Measurements from ENCODE around the gene MMD2.
"Not testable (repeated sequence)": the region's sequence is repeated elsewhere in the genome, so short reads cannot be mapped to it uniquely, and the experiment has no call there.

MMD2 gene

GRCh38 chr7:4893929-4894475 is 65.0 kb downstream of the MMD2 start:
- no peaks in the 10 kb centered on the region for H3K9me3 ChIP-seq (ENCODE audit: control insufficient read depth, insufficient read depth, low read length)
- H3K27ac ChIP-seq (ENCODE audit: low read depth, low read length), result no peak overlapping the region
- no peaks in the 10 kb centered on the region for H4K20me1 ChIP-seq (ENCODE audit: control insufficient read depth, insufficient read depth, low read depth, low read length)
- no peaks in the 10 kb centered on the region for H3F3A ChIP-seq (ENCODE audit: control insufficient read depth, insufficient read depth)
- TF ChIP-seq EZH2phosphoT487 (IDR thresholded peaks at IDR 0.05; ENCODE audit: borderline replicate concordance, low read length), result no peak
- no peak for TF ChIP-seq CTCF (IDR thresholded peaks at IDR 0.05; ENCODE audit: low read depth, low read length, poor library complexity, severe bottlenecking)
- H3K4me3 ChIP-seq (ENCODE audit: low read length), result no peak overlapping the region
- no peaks in the 10 kb centered on the region for H3K36me3 ChIP-seq (ENCODE audit: control insufficient read depth, low read length)
- no peaks in the 10 kb centered on the region for H3K79me2 ChIP-seq (ENCODE audit: control insufficient read depth, low read length)
- no peaks in the 10 kb centered on the region for H3K9me2 ChIP-seq (replicated peaks; ENCODE audit: control insufficient read depth, low read length)
- no peaks in the 10 kb centered on the region for H3K4me1 ChIP-seq (ENCODE audit: control insufficient read depth, low read length)
- no peak overlapping the region for H3K4me2 ChIP-seq (ENCODE audit: low read length)
- no peaks in the 10 kb centered on the region for H3K27me3 ChIP-seq (ENCODE audit: control insufficient read depth, low read length)

GRCh38 chr7:4893188-4893587 is 65.8 kb downstream of the MMD2 start:
- H3K27me3 ChIP-seq (ENCODE audit: control insufficient read depth, low read length); H3K4me1 ChIP-seq (ENCODE audit: control insufficient read depth, low read length); H3K36me3 ChIP-seq (ENCODE audit: control insufficient read depth, low read length); H3K4me2 ChIP-seq (ENCODE audit: low read length); H3K79me2 ChIP-seq (ENCODE audit: control insufficient read depth, low read length); H4K20me1 ChIP-seq (ENCODE audit: control insufficient read depth, insufficient read depth, low read depth, low read length); H3K9me2 ChIP-seq (replicated peaks; ENCODE audit: control insufficient read depth, low read length); H3K9me3 ChIP-seq (ENCODE audit: control insufficient read depth, insufficient read depth, low read length); H3K27ac ChIP-seq (ENCODE audit: low read depth, low read length); H3F3A ChIP-seq (ENCODE audit: control insufficient read depth, insufficient read depth); H3K4me3 ChIP-seq (ENCODE audit: low read length): not testable (repeated sequence)

DNA sequence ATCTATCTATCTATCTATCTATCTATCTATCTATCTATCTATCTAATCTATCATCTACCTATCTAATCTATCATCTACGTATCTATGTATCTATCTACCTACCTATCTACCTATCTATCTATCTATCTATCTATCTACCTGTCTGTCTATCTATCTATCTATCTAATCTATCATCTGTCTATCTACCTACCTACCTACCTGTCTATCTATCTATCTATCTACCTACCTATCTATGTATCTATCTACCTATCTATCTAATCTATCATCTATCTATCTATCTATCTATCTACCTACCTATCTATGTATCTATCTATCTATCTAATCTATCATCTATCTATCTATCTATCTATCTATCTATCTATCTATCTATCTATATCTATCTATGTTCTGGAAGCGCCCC is 67.5 kb downstream of the MMD2 start:
- H3K27ac ChIP-seq (ENCODE audit: low read depth, low read length); H3K4me3 ChIP-seq (ENCODE audit: low read length); H3K4me2 ChIP-seq (ENCODE audit: low read length); H3K4me1 ChIP-seq (ENCODE audit: control insufficient read depth, low read length); H3K36me3 ChIP-seq (ENCODE audit: control insufficient read depth, low read length); H3K27me3 ChIP-seq (ENCODE audit: control insufficient read depth, low read length); H4K20me1 ChIP-seq (ENCODE audit: control insufficient read depth, insufficient read depth, low read depth, low read length); H3K79me2 ChIP-seq (ENCODE audit: control insufficient read depth, low read length); H3K9me3 ChIP-seq (ENCODE audit: control insufficient read depth, insufficient read depth, low read length); H3F3A ChIP-seq (ENCODE audit: control insufficient read depth, insufficient read depth); H3K9me2 ChIP-seq (replicated peaks; ENCODE audit: control insufficient read depth, low read length): not testable (repeated sequence)

DNA sequence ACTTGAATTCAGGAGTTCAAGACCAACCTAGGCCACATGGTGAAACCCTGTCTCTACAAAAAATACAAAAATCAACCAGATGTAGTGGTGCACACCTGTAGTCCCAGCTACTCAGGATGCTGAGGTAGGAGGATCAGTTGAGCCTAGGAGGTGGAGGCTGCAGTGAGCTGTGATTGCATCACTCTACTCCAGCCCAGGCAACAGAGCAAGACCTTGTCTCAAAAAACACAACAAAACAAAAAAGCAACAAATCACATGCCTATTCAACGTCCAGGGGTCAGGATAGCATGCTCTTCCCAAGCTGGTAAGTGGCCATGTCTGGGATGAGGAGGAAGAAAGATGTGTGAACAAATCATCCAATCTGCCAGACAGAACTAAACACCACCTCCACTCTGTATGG is 69.3 kb downstream of the MMD2 start:
- Histone ChIP-seq H3K79me2 (ENCODE audit: control insufficient read depth, low read length) (no peaks in the 10 kb centered on the region), H4K20me1 (ENCODE audit: control insufficient read depth, insufficient read depth, low read depth, low read length) (no peaks in the 10 kb centered on the region), H3K4me2 (ENCODE audit: low read length) (no peak overlapping the region), H3F3A (ENCODE audit: control insufficient read depth, insufficient read depth) (no peaks in the 10 kb centered on the region), H3K27ac (ENCODE audit: low read depth, low read length) (no peak overlapping the region), H3K9me2 (replicated peaks; ENCODE audit: control insufficient read depth, low read length) (no peaks in the 10 kb centered on the region), H3K4me3 (ENCODE audit: low read length) (no peak overlapping the region), H3K9me3 (ENCODE audit: control insufficient read depth, insufficient read depth, low read length) (no peaks in the 10 kb centered on the region), H3K4me1 (ENCODE audit: control insufficient read depth, low read length) (no peaks in the 10 kb centered on the region), H3K27me3 (ENCODE audit: control insufficient read depth, low read length) (no peaks in the 10 kb centered on the region), H3K36me3 (ENCODE audit: control insufficient read depth, low read length) (no peaks in the 10 kb centered on the region)
- TF ChIP-seq EZH2phosphoT487 (IDR thresholded peaks at IDR 0.05; ENCODE audit: borderline replicate concordance, low read length) (no peak), CTCF (IDR thresholded peaks at IDR 0.05; ENCODE audit: low read depth, low read length, poor library complexity, severe bottlenecking) (no peak)
